IMR-90 (cell line): ENCODE measurements around the gene CADM2. TPM values are rescaled to one million over a fixed set of nuclear protein-coding genes. Genes with fewer than 3 reads are reported as not detected.

Experiments used
- ATAC-seq: fragments of 200-7000 bp; cut with Tn5 transposase; 2 replicates; pipeline ENCODE4 v1.9.1; 2020; ENCODE audit warnings: low read depth, mild to moderate bottlenecking, moderate library complexity
- BruUV-seq: library from RNA; stranded (reverse); fragments of 400-500 nt; replicated peaks from 2 replicates; lab custom pipeline; 2021; lab: Mats Ljungman, UMichigan
- CTCF ChIA-PET: fragments of 300-600 bp; formaldehyde crosslinking; extraction: SDS; loops from one replicate; lab custom pipeline; 2021; ENCODE audit warnings: antibody characterized with exemption; lab: Yijun Ruan, JAX
- POLR2A ChIA-PET: fragments of 300-600 bp; sonication (Branson Sonifier 250); formaldehyde crosslinking; loops from one replicate; lab custom pipeline; 2022; ENCODE audit warnings: antibody characterized with exemption; ENCODE audit not compliant: unreplicated experiment; lab: Charles Lee
- DNase-seq: peaks from one replicate; pipeline ENCODE4 v3.0.0; 2013
- H2AFZ ChIP-seq: replicated peaks from 2 replicates; pipeline ENCODE3; 2013; ENCODE audit warnings: low read length, mild to moderate bottlenecking; ENCODE audit not compliant: poor library complexity
- H2AK5ac ChIP-seq: 2 replicates; pipeline ENCODE4 v1.6.1; 2013; ENCODE audit warnings: low read depth, low read length, inconsistent platforms
- H2AK9ac ChIP-seq: replicated peaks from 2 replicates; pipeline ENCODE3; 2013; ENCODE audit warnings: mild to moderate bottlenecking, low read depth, low read length, moderate library complexity; ENCODE audit not compliant: poor library complexity
- H2BK120ac ChIP-seq: 2 replicates; pipeline ENCODE4 v1.6.1; 2013; ENCODE audit warnings: low read depth, low read length, inconsistent platforms
- H2BK15ac ChIP-seq: 3 replicates; pipeline ENCODE4 v1.6.1; 2013; ENCODE audit warnings: low read depth, low read length, inconsistent platforms
- H2BK20ac ChIP-seq: 2 replicates; pipeline ENCODE4 v1.6.1; 2013; ENCODE audit warnings: low read depth, mild to moderate bottlenecking, inconsistent platforms, low read length, moderate library complexity
- H2BK5ac ChIP-seq: 2 replicates; pipeline ENCODE4 v1.6.1; 2013; ENCODE audit warnings: mild to moderate bottlenecking, low read depth, low read length, inconsistent platforms; ENCODE audit not compliant: poor library complexity, severe bottlenecking
- H3K14ac ChIP-seq: replicated peaks from 2 replicates; pipeline ENCODE4 v1.6.1; 2013; ENCODE audit warnings: low read depth, low read length, inconsistent platforms
- H3K18ac ChIP-seq: 2 replicates; pipeline ENCODE4 v1.6.1; 2013; ENCODE audit warnings: low read depth, low read length, control low read depth
- H3K23ac ChIP-seq: 2 replicates; pipeline ENCODE4 v1.6.1; 2013; ENCODE audit warnings: low read depth, low read length, inconsistent platforms
- H3K27ac ChIP-seq: 2 replicates; pipeline ENCODE4 v1.5.1; 2013; ENCODE audit warnings: mild to moderate bottlenecking, control low read depth, low read length; ENCODE audit not compliant: insufficient read depth
- H3K27me3 ChIP-seq: 2 replicates; pipeline ENCODE4 v1.6.1; 2013; ENCODE audit warnings: low read length; ENCODE audit not compliant: control insufficient read depth, insufficient read depth
- H3K36me3 ChIP-seq: 2 replicates; pipeline ENCODE4 v1.6.1; 2013; ENCODE audit warnings: low read length, mixed read lengths; ENCODE audit not compliant: control insufficient read depth, insufficient read depth
- H3K4ac ChIP-seq: 2 replicates; pipeline ENCODE4 v1.6.1; 2013; ENCODE audit warnings: low read depth, low read length, inconsistent platforms
- H3K4me1 ChIP-seq: 2 replicates; pipeline ENCODE4 v1.6.1; 2013; ENCODE audit warnings: low read length, mixed read lengths; ENCODE audit not compliant: control insufficient read depth, insufficient read depth
- H3K4me2 ChIP-seq: 2 replicates; pipeline ENCODE4 v1.6.1; 2013; ENCODE audit warnings: low read depth, mild to moderate bottlenecking, control low read depth, low read length, moderate library complexity
- H3K4me3 ChIP-seq: 2 replicates; pipeline ENCODE4 v1.5.1; 2013; ENCODE audit warnings: low read depth, mild to moderate bottlenecking, control low read depth, low read length, moderate library complexity; ENCODE audit not compliant: insufficient read depth
- H3K56ac ChIP-seq: 2 replicates; pipeline ENCODE4 v1.6.1; 2013; ENCODE audit warnings: low read length, inconsistent platforms; ENCODE audit not compliant: insufficient read depth; ENCODE audit errors: extremely low read depth
- H3K79me1 ChIP-seq, 2 experiments: 2 replicates each; pipeline ENCODE4 v1.6.1; 2013; ENCODE audit warnings: low read length in 2 of 2, inconsistent platforms in 1 of 2, low read depth in 1 of 2
- H3K9ac ChIP-seq: 2 replicates; pipeline ENCODE4 v1.6.1; 2013; ENCODE audit warnings: low read depth, low read length, control low read depth
- H3K9me1 ChIP-seq: 2 replicates; pipeline ENCODE4 v1.6.1; 2013; ENCODE audit warnings: low read length, inconsistent platforms; ENCODE audit not compliant: insufficient read depth
- H3K9me3 ChIP-seq: 2 replicates; pipeline ENCODE4 v1.6.1; 2013; ENCODE audit warnings: low read length; ENCODE audit not compliant: control insufficient read depth, insufficient read depth
- H4K20me1 ChIP-seq: 2 replicates; pipeline ENCODE4 v1.6.1; 2013; ENCODE audit warnings: low read length, inconsistent platforms; ENCODE audit not compliant: insufficient read depth
- H4K5ac ChIP-seq: 2 replicates; pipeline ENCODE4 v1.6.1; 2013; ENCODE audit warnings: mild to moderate bottlenecking, low read depth, low read length, control low read depth
- H4K8ac ChIP-seq, 2 experiments: 2 replicates each; pipeline ENCODE4 v1.6.1; 2013; ENCODE audit warnings: low read depth in 2 of 2, low read length in 2 of 2, control low read depth in 1 of 2, inconsistent platforms in 1 of 2
- H4K91ac ChIP-seq: 2 replicates; pipeline ENCODE4 v1.6.1; 2013; ENCODE audit warnings: low read depth, low read length, inconsistent platforms; ENCODE audit not compliant: insufficient read depth
- BHLHE40 ChIP-seq: fragments of 150-350 bp; IDR thresholded peaks from 2 replicates; pipeline ENCODE4 v1.6.1; 2016; ENCODE audit warnings: mild to moderate bottlenecking, low read depth, low read length
- CEBPB ChIP-seq: IDR thresholded peaks from 2 replicates; pipeline ENCODE4 v1.6.1; 2012; ENCODE audit warnings: low read depth, low read length, improper control_type of control experiment
- CHD1 ChIP-seq: IDR thresholded peaks from 2 replicates; pipeline ENCODE4 v1.6.1; 2012; ENCODE audit warnings: low read depth, low read length, improper control_type of control experiment
- ELK1 ChIP-seq: fragments of 150-350 bp; IDR thresholded peaks from 2 replicates; pipeline ENCODE4 v1.6.1; 2016; ENCODE audit warnings: low read depth, mild to moderate bottlenecking, low read length, moderate library complexity, borderline replicate concordance
- FOS ChIP-seq: fragments of 150-350 bp; IDR thresholded peaks from 2 replicates; pipeline ENCODE4 v1.6.1; 2016; ENCODE audit warnings: low read depth, low read length
- MAFK ChIP-seq: IDR thresholded peaks from 2 replicates; pipeline ENCODE4 v1.6.1; 2012; ENCODE audit warnings: low read depth, low read length, improper control_type of control experiment
- MAZ ChIP-seq: IDR thresholded peaks from 2 replicates; pipeline ENCODE4 v1.6.1; 2012; ENCODE audit warnings: low read depth, mild to moderate bottlenecking, low read length, improper control_type of control experiment, moderate library complexity, borderline replicate concordance
- MXI1 ChIP-seq: IDR thresholded peaks from 2 replicates; pipeline ENCODE4 v1.6.1; 2012; ENCODE audit warnings: low read depth, mild to moderate bottlenecking, low read length, moderate library complexity, borderline replicate concordance
- NFE2L2 ChIP-seq: fragments of 150-350 bp; IDR thresholded peaks from 2 replicates; pipeline ENCODE4 v1.6.1; 2016; ENCODE audit warnings: low read depth, mild to moderate bottlenecking, low read length
- POLR2A ChIP-seq: IDR thresholded peaks from 2 replicates; pipeline ENCODE4 v1.6.1; 2012; ENCODE audit warnings: mild to moderate bottlenecking, low read depth, low read length
- RAD21 ChIP-seq: IDR thresholded peaks from 2 replicates; pipeline ENCODE4 v1.6.1; 2012; ENCODE audit warnings: low read length, improper control_type of control experiment
- RCOR1 ChIP-seq: IDR thresholded peaks from 2 replicates; pipeline ENCODE4 v1.6.1; 2012; ENCODE audit warnings: mild to moderate bottlenecking, low read length, improper control_type of control experiment; ENCODE audit not compliant: insufficient replicate concordance
- RFX5 ChIP-seq: IDR thresholded peaks from 2 replicates; pipeline ENCODE4 v1.8.0; 2012; ENCODE audit warnings: low read depth, mild to moderate bottlenecking, low read length, moderate library complexity
- SMC3 ChIP-seq: fragments of 150-350 bp; IDR thresholded peaks from 2 replicates; pipeline ENCODE4 v1.6.1; 2016; ENCODE audit warnings: low read depth, mild to moderate bottlenecking, antibody characterized with exemption, low read length, moderate library complexity
- USF2 ChIP-seq: fragments of 150-350 bp; IDR thresholded peaks from 2 replicates; pipeline ENCODE4 v1.6.1; 2017; ENCODE audit warnings: mild to moderate bottlenecking, antibody characterized with exemption, low read length, low read depth
- WGBS, 2 experiments: methylation state at CpG; one replicate each; pipeline versions ENCODE4 v1.1.5 to v1.1.7; 2013; ENCODE audit warnings: missing lambda C conversion rate in 2 of 2; ENCODE audit not compliant: insufficient read length in 1 of 2; ENCODE audit errors: extremely low coverage in 2 of 2; 5-methylcytosine and 5-hydroxymethylcytosine counted together
- dilution Hi-C: fragments of 300-500 bp; cut with HindIII; formaldehyde crosslinking; loops from one replicate; pipeline ENCODE4 v1.14.3; 2018; ENCODE audit warnings: low sequenced_read_pairs; ENCODE audit not compliant: unreplicated experiment
- in situ Hi-C: fragments of 300-500 bp; cut with MboI; formaldehyde crosslinking; loops from 3 replicates; pipeline ENCODE4 v1.14.3; 2019; ENCODE audit warnings: low sequenced_read_pairs, inconsistent platforms, mixed read lengths
- intact Hi-C: fragments of 100-400 bp; cut with micrococcal nuclease; formaldehyde crosslinking; loops from 2 replicates; pipeline ENCODE4 v1.10.0; 2022
- polyA plus RNA-seq, 3 experiments: library from polyadenylated mRNA; depleted of rRNA; stranded (reverse); fragments of >200 nt; gene quantifications; 2 replicates each; pipeline ENCODE4 v1.2.3, GENCODE V29; 2012; ENCODE audit warnings: low replicate concordance in 1 of 3
- total RNA-seq: library from RNA; depleted of rRNA; stranded (reverse); fragments of >200 nt; gene quantifications from 2 replicates; pipeline ENCODE4 v1.2.3, GENCODE V29; 2012
- TF ChIP-seq, protein P1 (sequence below): conservative IDR thresholded peaks from 2 replicates; pipeline ENCODE4 v1.5.1; 2012; ENCODE audit warnings: mild to moderate bottlenecking, low read depth, low read length, improper control_type of control experiment

Gene CADM2
- total and polyA plus RNA-seq, 2 of the 4 experiments (the other 2 are of a cell fraction), result not detected

DNA sequence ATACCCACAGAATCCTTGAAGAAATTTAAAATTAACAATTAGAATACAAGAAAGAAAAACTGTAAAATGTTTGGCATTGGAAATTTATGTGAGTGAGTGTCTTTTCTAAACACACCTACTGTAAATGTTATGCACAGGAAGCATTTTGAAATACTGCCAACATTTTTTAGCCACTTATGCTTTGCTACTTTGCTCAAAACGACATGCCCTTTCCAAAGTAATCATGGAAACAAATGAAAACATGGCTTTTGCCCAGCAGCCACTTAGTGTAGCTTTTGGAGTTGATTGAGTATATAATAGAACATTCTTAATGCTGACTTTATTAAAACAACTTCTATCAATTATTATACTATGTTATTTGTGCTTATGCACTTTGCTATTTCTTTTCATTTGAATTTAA, 823.0 kb downstream of the CADM2 start:
- Histone ChIP-seq H3K27ac (no peak overlapping the region), H2BK120ac (no peak overlapping the region), H3K4me1 (no peaks in the 10 kb centered on the region), H3K9me3 (no peaks in the 10 kb centered on the region), H4K8ac (no peak overlapping the region), H2AFZ (no peak overlapping the region), H3K18ac (no peak overlapping the region), H3K9me1 (no peaks in the 10 kb centered on the region), H2BK15ac (no peak overlapping the region), H2AK9ac (no peak overlapping the region), H3K23ac (no peak overlapping the region), H3K4me3 (no peak overlapping the region), H3K36me3 (no peaks in the 10 kb centered on the region), H4K20me1 (no peaks in the 10 kb centered on the region), H3K14ac (no peak overlapping the region), H2BK5ac (no peak overlapping the region), H4K91ac (no peak overlapping the region), H3K4ac (no peak overlapping the region), H4K5ac (no peak overlapping the region), H3K27me3 (no peaks in the 10 kb centered on the region), H3K9ac (no peak overlapping the region), H2AK5ac (no peak overlapping the region), H2BK20ac (no peak overlapping the region), H3K4me2 (no peak overlapping the region), H3K56ac (no peak overlapping the region), H3K79me1 (no peaks in the 10 kb centered on the region)
- POLR2A ChIA-PET, result no interaction called here
- in situ Hi-C loops, result no loop called here
- no peak for TF ChIP-seq CHD1
- TF ChIP-seq, protein P1, sequence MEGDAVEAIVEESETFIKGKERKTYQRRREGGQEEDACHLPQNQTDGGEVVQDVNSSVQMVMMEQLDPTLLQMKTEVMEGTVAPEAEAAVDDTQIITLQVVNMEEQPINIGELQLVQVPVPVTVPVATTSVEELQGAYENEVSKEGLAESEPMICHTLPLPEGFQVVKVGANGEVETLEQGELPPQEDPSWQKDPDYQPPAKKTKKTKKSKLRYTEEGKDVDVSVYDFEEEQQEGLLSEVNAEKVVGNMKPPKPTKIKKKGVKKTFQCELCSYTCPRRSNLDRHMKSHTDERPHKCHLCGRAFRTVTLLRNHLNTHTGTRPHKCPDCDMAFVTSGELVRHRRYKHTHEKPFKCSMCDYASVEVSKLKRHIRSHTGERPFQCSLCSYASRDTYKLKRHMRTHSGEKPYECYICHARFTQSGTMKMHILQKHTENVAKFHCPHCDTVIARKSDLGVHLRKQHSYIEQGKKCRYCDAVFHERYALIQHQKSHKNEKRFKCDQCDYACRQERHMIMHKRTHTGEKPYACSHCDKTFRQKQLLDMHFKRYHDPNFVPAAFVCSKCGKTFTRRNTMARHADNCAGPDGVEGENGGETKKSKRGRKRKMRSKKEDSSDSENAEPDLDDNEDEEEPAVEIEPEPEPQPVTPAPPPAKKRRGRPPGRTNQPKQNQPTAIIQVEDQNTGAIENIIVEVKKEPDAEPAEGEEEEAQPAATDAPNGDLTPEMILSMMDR, result no peak
- no peak for TF ChIP-seq FOS
- no peak for TF ChIP-seq RAD21
- no peak for TF ChIP-seq RFX5
- TF ChIP-seq NFE2L2, result no peak
- TF ChIP-seq MXI1, result no peak
- TF ChIP-seq USF2, result no peak
- no peak for TF ChIP-seq ELK1
- TF ChIP-seq POLR2A, result no peak
- TF ChIP-seq CEBPB, result no peak
- TF ChIP-seq SMC3, result no peak
- no peak for TF ChIP-seq BHLHE40
- TF ChIP-seq MAFK, result no peak
- no peak for TF ChIP-seq MAZ
- TF ChIP-seq RCOR1, result no peak
- dilution Hi-C loops, result no loop called here
- intact Hi-C loops, result no loop called here
- BruUV-seq, result no TSS peak
- no CpG with 5 or more reads among the region's 1 CpG for WGBS, 2 experiments
- CTCF ChIA-PET, result no interaction called here
- no peak for DNase-seq
- no peak for ATAC-seq
